Measurements from ENCODE around the gene TYW1B.
"Not testable (repeated sequence)": the region's sequence is repeated elsewhere in the genome, so short reads cannot be mapped to it uniquely, and the experiment has no call there.

DNA sequence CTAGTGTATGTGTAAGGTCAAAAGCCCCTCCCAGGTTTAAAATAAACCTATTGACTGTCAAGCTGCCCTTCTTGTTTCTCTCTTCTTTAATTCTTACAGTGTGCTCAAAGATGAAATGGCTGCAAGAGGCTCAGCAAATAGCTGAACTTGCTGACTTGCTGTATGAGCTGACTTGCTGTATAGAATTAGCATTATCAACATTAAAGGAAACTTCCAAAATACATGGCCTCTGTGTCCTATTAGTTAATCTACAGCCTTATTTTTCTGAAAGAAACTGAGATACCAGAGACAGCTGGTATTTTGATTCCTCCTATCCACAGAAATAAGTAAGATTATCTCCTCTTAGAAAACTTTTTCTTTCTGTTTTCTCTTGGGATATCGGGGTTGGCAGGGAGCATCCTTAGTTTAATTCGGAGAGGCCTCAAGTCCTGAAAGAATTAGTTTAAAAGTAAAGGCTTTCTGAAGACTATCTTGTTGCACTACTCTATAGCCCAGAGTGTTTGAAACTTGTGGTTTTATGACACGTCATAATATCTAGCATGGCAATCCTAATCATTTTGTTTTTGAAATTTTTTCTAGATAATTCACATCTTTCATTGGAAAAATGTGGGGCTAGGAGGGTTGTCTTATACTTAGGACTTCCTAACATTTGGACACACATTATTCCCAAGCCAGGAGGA is 119.5 kb downstream of the TYW1B start:
- TF ChIP-seq, protein P1, sequence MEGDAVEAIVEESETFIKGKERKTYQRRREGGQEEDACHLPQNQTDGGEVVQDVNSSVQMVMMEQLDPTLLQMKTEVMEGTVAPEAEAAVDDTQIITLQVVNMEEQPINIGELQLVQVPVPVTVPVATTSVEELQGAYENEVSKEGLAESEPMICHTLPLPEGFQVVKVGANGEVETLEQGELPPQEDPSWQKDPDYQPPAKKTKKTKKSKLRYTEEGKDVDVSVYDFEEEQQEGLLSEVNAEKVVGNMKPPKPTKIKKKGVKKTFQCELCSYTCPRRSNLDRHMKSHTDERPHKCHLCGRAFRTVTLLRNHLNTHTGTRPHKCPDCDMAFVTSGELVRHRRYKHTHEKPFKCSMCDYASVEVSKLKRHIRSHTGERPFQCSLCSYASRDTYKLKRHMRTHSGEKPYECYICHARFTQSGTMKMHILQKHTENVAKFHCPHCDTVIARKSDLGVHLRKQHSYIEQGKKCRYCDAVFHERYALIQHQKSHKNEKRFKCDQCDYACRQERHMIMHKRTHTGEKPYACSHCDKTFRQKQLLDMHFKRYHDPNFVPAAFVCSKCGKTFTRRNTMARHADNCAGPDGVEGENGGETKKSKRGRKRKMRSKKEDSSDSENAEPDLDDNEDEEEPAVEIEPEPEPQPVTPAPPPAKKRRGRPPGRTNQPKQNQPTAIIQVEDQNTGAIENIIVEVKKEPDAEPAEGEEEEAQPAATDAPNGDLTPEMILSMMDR (IDR thresholded peaks at IDR 0.05) = not testable (repeated sequence)
- TF ChIP-seq POLR2A, POLR2AphosphoS5 (IDR thresholded peaks at IDR 0.05): not testable (repeated sequence)

Measured in gastroesophageal sphincter (tissue), 3 donors.